ENCODE measurements around the gene ZNF541.
"Not testable (repeated sequence)": the region's sequence is repeated elsewhere in the genome, so short reads cannot be mapped to it uniquely, and the experiment has no call there.

The ZNF541 gene

GRCh38 chr19:47608969-47609905, 36.3 kb upstream of the ZNF541 start, which contains the start of gene BICRA:
BICRA (plus strand) TSS chr19:47609134; CDS start chr19:47673575, 64,441 bp downstream.
- Histone ChIP-seq H3K4me1 (ENCODE audit: control insufficient read depth, insufficient read depth, low read length) (peaks cover 25% of the 10 kb centered on the region), H3K9ac (ENCODE audit: low read depth, low read length) (peak within 1 kb of the TSS; percentile 72), H3K36me3 (ENCODE audit: control insufficient read depth, insufficient read depth, low read length) (no peaks in the 10 kb centered on the region), H3K9me3 (ENCODE audit: control insufficient read depth, insufficient read depth, low read length) (no peaks in the 10 kb centered on the region), H3K27me3 (ENCODE audit: control insufficient read depth, insufficient read depth, low read length) (no peaks in the 10 kb centered on the region), H3K4me3 (ENCODE audit: low read depth, low read length) (peak within 1 kb of the TSS; percentile 82), H3K27ac (ENCODE audit: low read depth, low read length) (peak within 1 kb of the TSS; percentile 94)

- Histone ChIP-seq H3K4me3 (ENCODE audit: low read depth, low read length) (peak overlapping the region; percentile 82), H3K4me1 (ENCODE audit: control insufficient read depth, insufficient read depth, low read length) (peaks cover 17% of the 10 kb centered on the region), H3K36me3 (ENCODE audit: control insufficient read depth, insufficient read depth, low read length) (no peaks in the 10 kb centered on the region), H3K9ac (ENCODE audit: low read depth, low read length) (peak overlapping the region; percentile 72), H3K27ac (ENCODE audit: low read depth, low read length) (peak overlapping the region; percentile 94), H3K27me3 (ENCODE audit: control insufficient read depth, insufficient read depth, low read length) (no peaks in the 10 kb centered on the region), H3K9me3 (ENCODE audit: control insufficient read depth, insufficient read depth, low read length) (no peaks in the 10 kb centered on the region)
Measured at GRCh38 chr19:47608074-47608918, 35.3 kb upstream of the ZNF541 start.

- peak overlapping the region; percentile 93 for H3K27ac ChIP-seq (ENCODE audit: low read depth, low read length)
- H3K27me3 ChIP-seq (ENCODE audit: control insufficient read depth, insufficient read depth, low read length), result no peaks in the 10 kb centered on the region
- H3K9ac ChIP-seq (ENCODE audit: low read depth, low read length), result peak overlapping the region; percentile 72
- H3K4me3 ChIP-seq (ENCODE audit: low read depth, low read length), result peak overlapping the region; percentile 74
- no peaks in the 10 kb centered on the region for H3K9me3 ChIP-seq (ENCODE audit: control insufficient read depth, insufficient read depth, low read length)
- H3K4me1 ChIP-seq (ENCODE audit: control insufficient read depth, insufficient read depth, low read length), result peaks cover 12% of the 10 kb centered on the region
- no peaks in the 10 kb centered on the region for H3K36me3 ChIP-seq (ENCODE audit: control insufficient read depth, insufficient read depth, low read length)
Measured at GRCh38 chr19:47607564-47608073, 34.7 kb upstream of the ZNF541 start.

GRCh38 chr19:47603706-47604565, 31.0 kb upstream of the ZNF541 start:
- Histone ChIP-seq H3K9me3 (ENCODE audit: control insufficient read depth, insufficient read depth, low read length) (no peaks in the 10 kb centered on the region), H3K4me3 (ENCODE audit: low read depth, low read length) (no peak overlapping the region), H3K27ac (ENCODE audit: low read depth, low read length) (no peak overlapping the region), H3K9ac (ENCODE audit: low read depth, low read length) (no peak overlapping the region), H3K27me3 (ENCODE audit: control insufficient read depth, insufficient read depth, low read length) (no peaks in the 10 kb centered on the region), H3K36me3 (ENCODE audit: control insufficient read depth, insufficient read depth, low read length) (no peaks in the 10 kb centered on the region), H3K4me1 (ENCODE audit: control insufficient read depth, insufficient read depth, low read length) (no peaks in the 10 kb centered on the region)

- Histone ChIP-seq H3K27me3 (ENCODE audit: control insufficient read depth, insufficient read depth, low read length) (no peaks in the 10 kb centered on the region), H3K4me1 (ENCODE audit: control insufficient read depth, insufficient read depth, low read length) (peaks cover 8% of the 10 kb centered on the region; the same call in 1 of the 2 replicates), H3K9ac (ENCODE audit: low read depth, low read length) (no peak overlapping the region), H3K4me3 (ENCODE audit: low read depth, low read length) (peak overlapping the region; percentile 93), H3K9me3 (ENCODE audit: control insufficient read depth, insufficient read depth, low read length) (no peaks in the 10 kb centered on the region), H3K27ac (ENCODE audit: low read depth, low read length) (peak overlapping the region; percentile 92), H3K36me3 (ENCODE audit: control insufficient read depth, insufficient read depth, low read length) (no peaks in the 10 kb centered on the region)
Measured at GRCh38 chr19:47601180-47601904, 28.4 kb upstream of the ZNF541 start.

- peak overlapping the region; percentile 98 for H3K27ac ChIP-seq (ENCODE audit: low read depth, low read length)
- peak overlapping the region; percentile 93 for H3K4me3 ChIP-seq (ENCODE audit: low read depth, low read length)
- no peaks in the 10 kb centered on the region for H3K36me3 ChIP-seq (ENCODE audit: control insufficient read depth, insufficient read depth, low read length)
- H3K9me3 ChIP-seq (ENCODE audit: control insufficient read depth, insufficient read depth, low read length), result no peaks in the 10 kb centered on the region
- peak overlapping the region; percentile 86 for H3K9ac ChIP-seq (ENCODE audit: low read depth, low read length)
- H3K27me3 ChIP-seq (ENCODE audit: control insufficient read depth, insufficient read depth, low read length), result no peaks in the 10 kb centered on the region
- H3K4me1 ChIP-seq (ENCODE audit: control insufficient read depth, insufficient read depth, low read length), result peaks cover 8% of the 10 kb centered on the region; the same call in 1 of the 2 replicates
Measured at GRCh38 chr19:47600246-47601179, 27.6 kb upstream of the ZNF541 start.

- Histone ChIP-seq H3K4me3 (ENCODE audit: low read depth, low read length) (peak overlapping the region; percentile 76), H3K27ac (ENCODE audit: low read depth, low read length) (peak overlapping the region; percentile 98), H3K9ac (ENCODE audit: low read depth, low read length) (peak overlapping the region; percentile 41; the same call in 1 of the 2 replicates)
- not testable (repeated sequence) for H3K9me3 ChIP-seq (ENCODE audit: control insufficient read depth, insufficient read depth, low read length); H3K27me3 ChIP-seq (ENCODE audit: control insufficient read depth, insufficient read depth, low read length); H3K4me1 ChIP-seq (ENCODE audit: control insufficient read depth, insufficient read depth, low read length); H3K36me3 ChIP-seq (ENCODE audit: control insufficient read depth, insufficient read depth, low read length)
Measured at GRCh38 chr19:47599671-47600245, 26.8 kb upstream of the ZNF541 start.

GRCh38 chr19:47598407-47599349, 25.7 kb upstream of the ZNF541 start:
- Histone ChIP-seq H3K4me1 (ENCODE audit: control insufficient read depth, insufficient read depth, low read length) (peaks cover 8% of the 10 kb centered on the region; the same call in 1 of the 2 replicates), H3K36me3 (ENCODE audit: control insufficient read depth, insufficient read depth, low read length) (no peaks in the 10 kb centered on the region), H3K9ac (ENCODE audit: low read depth, low read length) (peak overlapping the region; percentile 59), H3K9me3 (ENCODE audit: control insufficient read depth, insufficient read depth, low read length) (no peaks in the 10 kb centered on the region), H3K4me3 (ENCODE audit: low read depth, low read length) (peak overlapping the region; percentile 76), H3K27ac (ENCODE audit: low read depth, low read length) (peak overlapping the region; percentile 98), H3K27me3 (ENCODE audit: control insufficient read depth, insufficient read depth, low read length) (no peaks in the 10 kb centered on the region)
